Epidermal melanocyte (primary cell): ENCODE measurements around the gene DBR1.
A peak's percentile ranks its signal among the peaks of the same experiment; 100 is the strongest.

ENCODE experiments used
- DNase-seq: peaks from one replicate; pipeline ENCODE4 v3.0.0; 2011; ENCODE audit warnings: low spot score; ENCODE audit not compliant: insufficient read length

Gene DBR1

DNA sequence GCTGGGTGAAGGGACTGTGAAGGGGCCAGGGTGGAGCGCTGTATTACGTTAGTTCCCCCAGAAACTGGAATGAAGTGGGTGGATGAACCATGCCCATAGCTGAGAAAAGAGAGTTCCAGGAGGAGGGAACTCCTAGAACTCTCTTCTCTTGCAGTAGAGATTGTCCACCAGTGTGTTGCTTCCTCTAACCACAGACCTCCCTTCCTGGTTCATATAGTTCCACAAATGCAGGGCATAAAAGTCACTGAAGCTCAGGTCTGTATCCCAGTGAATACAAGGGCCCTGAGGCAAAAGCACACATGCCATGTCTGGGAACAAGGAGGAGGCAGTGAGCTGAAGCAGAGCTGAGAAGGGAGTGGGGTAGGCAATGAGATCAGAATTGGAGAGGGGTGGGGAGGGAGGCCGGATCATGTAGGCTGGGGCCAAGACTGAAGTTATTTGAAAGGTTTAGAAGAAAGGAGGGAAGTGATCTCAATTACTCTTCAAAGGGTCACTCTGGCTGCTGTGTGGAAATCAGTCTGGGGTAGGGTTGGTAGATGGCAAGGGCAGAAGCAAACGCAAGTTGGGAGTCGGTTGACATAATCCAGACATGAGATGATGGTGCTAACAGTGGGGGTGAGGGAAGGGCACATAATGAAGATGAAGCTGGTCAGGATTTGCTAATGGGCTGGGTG is 49.0 kb downstream of the DBR1 start:
- DNase-seq = peak; percentile 41

DNA sequence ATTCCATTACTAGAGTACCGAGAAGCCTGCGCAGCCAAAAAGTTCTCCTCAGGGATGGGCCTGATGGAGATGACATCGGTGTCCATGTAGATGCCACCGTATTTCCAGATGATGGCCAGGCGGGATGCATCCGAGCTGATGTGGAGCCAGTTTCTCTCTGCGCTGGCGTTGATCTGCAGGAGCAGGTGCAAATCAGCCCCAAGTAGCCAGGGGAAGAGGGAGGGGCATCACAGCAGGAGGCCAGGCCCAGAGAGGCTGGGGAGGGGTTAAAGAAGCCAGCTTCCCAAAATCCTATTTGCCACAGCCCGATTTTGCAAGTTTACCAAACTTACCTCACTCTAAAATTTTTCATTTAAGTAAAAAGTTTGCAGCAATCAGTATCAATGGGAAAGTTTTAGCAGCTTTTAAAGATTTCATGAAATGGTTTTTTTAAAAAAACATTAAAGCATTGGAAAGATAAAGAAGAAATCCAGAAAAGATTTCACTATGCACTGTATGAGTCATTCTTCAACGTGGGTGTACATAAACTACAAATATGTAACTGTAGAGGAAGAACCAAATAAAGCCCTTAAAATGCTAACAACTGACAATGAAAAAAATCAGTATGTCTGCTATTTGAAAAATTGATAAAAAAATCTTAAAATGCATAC is 49.9 kb downstream of the DBR1 start:
- DNase-seq = no peak

DNA sequence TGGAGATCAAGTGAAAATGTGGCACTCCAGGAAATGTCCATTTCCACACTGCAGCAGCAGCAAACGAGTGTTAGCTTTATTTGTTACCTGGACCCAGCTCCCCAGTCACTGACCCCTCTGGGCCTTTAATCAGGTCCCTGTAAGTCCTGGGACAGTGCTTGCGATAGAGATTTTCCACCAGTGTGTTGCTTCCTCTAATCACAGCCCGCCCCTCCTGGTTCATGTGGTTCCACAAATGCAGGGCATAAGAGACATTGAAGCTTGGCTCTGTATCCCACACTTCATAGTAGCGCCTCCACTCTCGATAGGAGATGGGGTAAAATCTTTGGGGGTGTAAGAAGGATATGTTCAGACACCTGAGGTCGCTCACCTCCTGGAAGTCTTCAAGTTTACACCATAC is 50.5 kb downstream of the DBR1 start:
- no peak for DNase-seq

DNA sequence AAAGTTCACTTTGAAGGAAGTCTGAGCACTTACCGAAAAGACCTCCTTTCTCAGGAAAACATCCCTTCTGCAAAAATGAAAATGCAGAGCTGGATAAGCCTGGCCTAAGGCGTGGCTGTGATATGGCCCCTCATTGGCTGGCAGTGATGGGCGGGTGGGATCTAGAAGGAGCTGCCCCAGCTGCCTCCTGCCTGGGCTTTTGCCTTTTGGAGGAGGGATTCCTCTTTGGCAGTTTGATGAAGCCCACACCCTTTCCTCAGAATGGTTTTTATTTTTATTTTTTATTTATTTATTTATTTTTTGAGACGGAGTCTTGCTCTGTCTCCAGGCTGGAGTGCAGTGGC is 55.3 kb downstream of the DBR1 start:
- DNase-seq = no peak

DNA sequence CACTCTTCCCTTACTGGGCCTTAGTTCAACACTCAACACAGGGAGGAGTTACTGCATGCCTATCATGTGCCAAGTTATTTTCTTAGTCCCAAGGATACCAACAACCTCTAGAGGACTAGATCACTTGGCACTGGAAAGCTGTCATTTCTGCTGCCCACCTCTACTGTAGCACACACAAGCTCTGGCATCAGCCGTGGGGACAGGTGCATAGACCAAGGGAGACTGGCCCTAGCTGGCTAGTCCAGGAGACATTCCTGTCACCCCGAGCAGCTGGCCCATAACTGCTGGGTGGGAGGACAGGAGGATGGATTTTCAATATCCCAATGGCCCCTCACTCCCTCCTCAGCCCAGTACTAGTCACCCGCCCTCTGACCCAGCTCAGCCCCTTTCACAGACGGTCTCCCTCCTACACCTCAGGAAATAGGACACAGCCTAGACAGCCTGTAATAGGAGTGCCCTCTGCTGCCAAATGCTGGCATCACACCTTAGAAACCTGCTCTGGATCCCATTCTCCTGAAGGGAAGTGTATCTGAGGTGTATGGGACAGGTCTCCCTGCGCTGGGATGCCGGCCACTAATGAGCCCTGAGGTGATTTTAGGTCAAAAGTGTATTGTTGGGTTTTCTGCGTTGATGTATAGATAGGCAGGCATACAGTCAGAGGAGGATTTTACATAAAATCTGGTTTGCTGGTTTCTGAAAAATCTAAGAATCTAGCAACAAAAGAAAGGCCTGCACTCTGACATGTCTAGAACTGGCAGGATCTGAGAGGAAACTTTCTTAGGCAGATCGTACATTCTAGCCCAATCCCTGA is 55.9 kb downstream of the DBR1 start:
- DNase-seq = no peak

DNA sequence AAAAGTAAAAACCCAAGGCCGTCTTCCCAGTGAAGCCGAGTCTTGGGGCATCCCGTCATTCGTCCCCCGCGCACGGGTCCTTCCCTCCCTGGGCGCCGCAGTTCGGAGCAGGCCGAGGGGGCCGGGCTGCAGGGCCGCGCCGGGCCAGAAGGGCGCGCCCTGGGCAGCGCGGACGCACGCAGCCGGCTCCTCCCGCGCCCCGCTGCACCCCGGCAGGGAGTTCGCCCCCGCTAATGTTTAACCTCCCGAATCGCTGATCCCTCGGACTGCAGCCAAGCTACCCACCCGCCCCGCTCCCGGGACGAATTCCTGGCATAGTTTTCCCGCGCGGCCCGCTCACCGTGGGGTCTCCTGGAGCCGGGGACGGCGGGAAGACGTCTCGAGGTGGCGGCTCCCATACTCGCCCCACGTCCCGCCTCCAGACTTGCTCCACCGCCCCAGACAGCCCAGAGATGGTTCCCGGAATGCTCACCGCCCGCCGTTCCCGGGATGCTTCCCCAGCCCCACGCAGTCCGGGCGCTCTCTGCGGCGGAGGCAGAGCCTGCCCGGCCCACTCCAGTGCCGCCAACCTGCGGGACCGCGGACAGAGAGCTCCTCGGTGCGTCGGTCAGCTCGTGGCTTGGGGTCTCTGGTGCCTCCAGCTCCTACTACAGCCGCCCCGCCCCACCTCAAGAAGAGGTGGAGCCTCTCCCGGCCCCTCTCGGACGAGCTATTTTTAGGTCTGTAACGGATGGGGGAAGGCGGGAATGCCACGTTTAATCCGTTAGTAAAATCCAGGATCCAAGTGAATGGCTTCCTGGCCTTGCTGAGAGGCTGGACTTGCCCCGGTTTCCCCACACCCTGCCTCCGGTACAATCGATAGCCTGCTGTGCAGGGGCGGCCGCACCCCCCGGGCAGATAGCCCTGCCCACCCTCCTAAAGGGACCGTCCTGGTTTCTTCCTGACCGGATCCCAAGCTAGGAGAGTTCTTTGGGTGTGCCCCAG is 59.4 kb downstream of the DBR1 start, which contains the start of gene DZIP1L:
TSS of gene DZIP1L (minus strand) at position 621 of the 984 bp plus-strand sequence. CDS start 11,637 bp downstream, outside the sequence.
- DNase-seq = no peak

DNA sequence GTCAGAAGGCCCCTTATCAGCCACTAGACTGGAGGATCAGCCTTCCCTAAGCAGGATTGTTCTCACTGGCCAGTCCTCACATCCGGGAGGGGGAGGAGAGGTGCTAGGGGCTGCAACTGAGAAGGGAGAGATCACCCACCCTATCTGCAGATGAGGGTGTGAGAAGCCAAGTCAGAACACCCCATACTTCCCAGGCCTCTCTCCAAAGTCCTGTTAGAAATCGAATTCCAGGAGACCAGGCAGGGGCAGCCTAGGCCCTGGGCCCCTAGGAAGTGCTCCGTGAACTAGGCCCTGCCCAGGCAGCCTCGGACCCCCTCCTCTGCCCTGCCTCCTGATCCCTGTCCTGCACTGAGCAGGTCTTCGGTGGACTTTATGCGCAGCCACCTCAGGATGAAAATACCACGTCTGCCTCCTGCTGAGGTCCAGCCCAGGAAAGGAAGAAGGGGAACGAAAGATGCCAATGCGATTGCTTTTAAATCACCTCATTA is 60.2 kb downstream of the DBR1 start:
- DNase-seq = no peak

DNA sequence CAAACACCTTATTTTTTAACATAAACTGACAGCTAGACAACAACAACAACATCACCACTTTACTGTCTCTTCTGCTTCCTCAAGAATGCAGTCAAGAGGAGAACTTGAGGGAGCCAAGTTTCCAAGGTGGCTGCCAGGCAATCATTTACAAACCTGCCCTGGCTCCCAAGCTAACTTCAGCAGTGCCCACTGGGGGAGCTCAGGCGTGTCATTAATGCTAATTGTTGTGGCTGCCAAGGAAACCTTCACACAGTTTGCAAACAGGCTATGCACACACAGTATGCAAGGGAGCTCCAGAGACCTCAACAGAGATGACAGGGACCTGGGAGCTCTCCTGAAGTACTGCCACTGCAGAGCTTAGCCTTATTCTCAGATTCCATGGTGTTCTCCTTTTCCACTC is 61.4 kb downstream of the DBR1 start:
- DNase-seq = no peak

DNA sequence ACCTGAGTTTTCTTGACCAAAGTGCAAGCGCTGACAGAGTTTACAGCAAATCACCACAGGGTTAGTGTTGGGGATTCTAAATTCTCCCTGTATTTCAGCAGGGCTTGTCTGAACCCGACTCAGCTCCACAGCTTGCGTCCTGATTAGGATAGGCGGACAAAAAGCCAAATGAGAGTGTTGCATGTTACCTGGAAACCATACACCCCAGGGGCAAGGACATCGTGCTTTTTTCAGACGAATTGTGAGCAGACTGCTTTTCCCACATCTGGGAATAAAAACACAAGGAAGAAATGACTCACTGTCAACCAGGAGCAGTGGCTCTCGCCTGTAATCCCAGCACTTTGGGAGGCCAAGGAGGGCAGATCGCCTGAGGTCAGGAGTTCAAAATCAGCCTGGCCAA is 62.4 kb downstream of the DBR1 start:
- no peak for DNase-seq
